PC-9 (cell line): Measurements from ENCODE around the gene C6orf141.

ENCODE experiments used
- CTCF ChIP-seq: fragments of 200-600 bp; sonication (generic); conservative IDR thresholded peaks from 2 replicates; pipeline ENCODE4 v1.6.1; 2017; ENCODE audit warnings: mixed run types, antibody characterized with exemption, mild to moderate bottlenecking, moderate library complexity
- EZH2 ChIP-seq: fragments of 200-600 bp; sonication (generic); IDR thresholded peaks from 2 replicates; pipeline ENCODE4 v1.8.0; 2017; ENCODE audit warnings: antibody characterized with exemption, low read depth

DNA sequence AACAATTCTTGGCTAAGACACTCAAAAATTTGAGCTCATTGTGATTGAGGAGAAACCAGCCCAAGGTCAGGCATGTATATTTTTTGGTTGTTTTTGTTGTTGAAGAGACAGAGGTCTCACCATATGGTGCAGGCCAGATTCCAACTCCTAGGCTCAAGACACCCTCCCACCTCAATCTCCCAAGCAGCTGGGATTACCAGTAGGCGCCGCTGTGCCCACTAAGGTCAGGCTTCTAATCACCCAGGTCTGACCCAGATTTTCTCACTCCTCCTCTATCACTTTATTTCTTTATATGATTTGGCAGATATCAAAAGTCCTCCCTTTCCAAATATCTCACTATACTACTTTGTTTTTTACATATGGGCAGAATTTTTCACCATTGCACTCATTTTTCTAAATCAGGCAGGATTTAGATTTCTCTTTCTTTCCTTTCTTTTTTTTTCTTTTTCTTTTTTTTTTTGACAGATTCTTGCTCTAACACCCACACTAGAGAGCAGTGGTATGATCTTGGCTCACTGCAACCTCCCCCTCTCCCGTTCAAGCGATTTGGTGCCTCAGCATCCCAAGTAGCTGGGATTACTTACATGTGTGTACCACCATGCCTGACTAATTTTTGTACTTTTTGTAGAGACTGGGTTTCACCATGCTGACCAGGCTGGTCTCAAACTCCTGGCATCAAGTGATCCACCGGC lies 1.7 kb upstream of the C6orf141 start:
- TF ChIP-seq CTCF (no peak), EZH2 (no peak)
